Glomerular visceral epithelial cell (primary cell): Measurements from ENCODE around the gene GRAMD1B.
"Not testable (repeated sequence)": the region's sequence is repeated elsewhere in the genome, so short reads cannot be mapped to it uniquely, and the experiment has no call there.

Experiments
- DNase-seq: peaks from one replicate; pipeline ENCODE4 v3.0.0-alpha.2; 2016; ENCODE audit errors: extremely low spot score

Gene GRAMD1B

DNA sequence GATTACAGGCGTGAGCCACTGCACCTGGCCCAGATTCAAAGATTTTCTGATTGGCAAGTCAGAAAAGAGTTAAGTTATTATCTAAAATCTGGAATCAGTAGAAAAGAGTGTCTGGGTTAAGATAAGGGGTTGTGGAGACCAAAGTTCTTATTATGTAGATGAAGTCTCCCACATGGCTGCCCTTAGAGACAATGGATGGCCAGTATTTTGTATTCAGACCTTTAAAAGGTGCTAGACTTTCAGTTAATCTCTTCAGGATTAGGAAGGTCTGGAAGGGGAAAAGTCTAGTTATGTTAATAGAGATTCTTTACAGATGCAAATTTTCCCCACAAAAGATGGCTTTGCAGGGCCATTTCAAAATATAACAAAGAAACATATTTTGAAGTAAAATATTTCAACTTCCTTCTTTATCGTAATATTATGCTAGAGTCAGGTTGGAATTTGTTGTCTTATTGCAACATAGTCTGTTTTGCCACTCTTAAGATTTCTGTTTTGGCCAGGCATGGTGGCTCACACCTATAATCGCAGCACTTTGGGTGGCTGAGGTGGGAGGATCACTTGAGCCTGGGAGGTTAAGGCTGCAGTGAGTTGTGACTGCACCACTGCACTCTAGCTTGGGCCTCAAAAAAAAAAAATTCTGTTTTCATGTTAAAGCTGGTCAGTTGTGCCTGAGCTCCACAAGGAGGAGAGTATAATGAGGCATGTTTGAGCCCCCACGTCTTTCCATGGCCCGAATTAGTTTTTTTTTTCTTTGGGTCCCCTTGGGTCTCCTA lies 14.0 kb downstream of the GRAMD1B start:
- DNase-seq, result no peak

DNA sequence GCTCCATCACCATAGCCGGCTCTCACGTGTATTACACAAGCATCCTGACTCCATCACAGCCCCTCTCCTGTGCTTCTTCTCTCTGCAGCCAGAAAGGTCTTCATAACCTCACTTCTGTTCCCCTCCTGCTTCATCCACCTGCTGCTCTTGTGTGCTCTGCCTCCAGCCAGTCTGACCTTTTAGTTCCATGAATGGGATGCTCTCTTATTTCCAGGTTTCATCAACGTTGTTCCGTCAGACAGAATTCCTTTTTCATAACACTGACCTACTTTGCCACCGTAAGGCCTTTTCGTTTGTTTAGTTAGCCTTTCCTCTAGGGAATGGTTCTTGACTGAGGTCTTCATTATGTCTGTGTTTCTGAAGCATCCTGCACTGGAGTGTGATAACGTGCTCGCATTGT lies 18.8 kb downstream of the GRAMD1B start:
- no peak for DNase-seq

DNA sequence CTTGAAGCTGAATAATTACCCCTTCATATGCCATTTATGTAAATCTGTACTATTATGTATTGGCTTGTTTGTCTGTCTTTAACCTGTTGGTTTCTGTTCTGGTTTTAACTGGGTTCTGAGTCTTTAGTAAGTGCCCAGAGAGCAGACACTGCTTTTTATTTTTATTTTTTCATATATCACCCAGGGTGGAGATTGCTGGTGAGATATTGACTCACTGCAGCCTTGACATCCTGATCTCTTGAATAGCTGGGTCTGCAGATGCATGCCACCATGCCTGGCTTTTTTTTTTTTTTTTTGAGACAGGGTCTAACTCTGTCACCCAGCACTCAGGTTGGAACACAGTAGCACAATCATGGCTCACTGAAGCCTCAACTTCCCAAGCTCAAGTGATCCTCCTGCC lies 19.4 kb downstream of the GRAMD1B start:
- no peak for DNase-seq

DNA sequence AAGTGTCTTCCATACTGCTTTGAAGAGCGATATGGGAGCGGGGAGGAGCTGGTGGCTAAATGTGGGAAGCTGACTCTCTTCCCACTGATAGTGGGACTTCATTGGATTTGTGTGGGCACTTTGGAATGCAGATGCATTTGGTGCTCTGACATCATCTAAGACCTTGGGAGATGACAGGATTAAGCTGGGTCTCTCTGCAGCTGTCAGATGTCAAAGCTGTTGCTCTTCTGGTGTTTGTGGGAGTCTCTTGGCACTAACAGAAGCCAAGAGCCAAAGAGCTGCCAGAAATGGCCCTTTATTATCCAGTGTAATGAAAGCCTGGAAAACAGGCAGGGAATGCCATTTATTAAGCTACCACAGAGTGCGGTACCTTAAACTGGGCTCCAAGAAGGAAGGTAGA lies 20.6 kb downstream of the GRAMD1B start:
- DNase-seq, result no peak

DNA sequence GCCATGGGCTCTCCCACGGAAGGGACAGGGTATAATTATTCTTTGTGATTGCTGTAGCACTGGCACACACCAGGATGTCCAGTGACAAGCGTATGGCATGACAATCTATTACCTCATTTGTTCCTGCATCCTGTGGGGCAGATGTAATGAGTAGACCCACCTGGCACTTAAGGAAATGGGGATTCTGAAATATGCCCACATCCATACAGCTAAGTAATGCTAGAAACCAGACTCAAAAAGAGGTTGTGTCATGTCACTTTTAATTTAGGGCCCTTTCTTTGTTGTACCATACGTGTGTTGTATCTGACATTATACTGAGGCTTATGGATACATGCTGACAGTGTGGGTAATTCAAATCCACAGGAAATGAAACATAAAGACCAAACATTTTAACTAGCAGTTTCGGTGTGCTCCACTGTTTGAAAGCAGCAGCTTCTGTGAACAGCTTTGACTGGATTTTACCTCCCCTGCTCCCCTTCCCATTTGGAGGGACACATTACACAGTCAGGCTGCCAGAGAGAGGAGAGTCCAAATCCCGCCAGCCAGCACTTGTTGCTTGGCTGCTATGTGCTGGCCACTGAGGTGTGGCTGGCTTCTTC lies 21.2 kb downstream of the GRAMD1B start:
- no peak for DNase-seq

DNA sequence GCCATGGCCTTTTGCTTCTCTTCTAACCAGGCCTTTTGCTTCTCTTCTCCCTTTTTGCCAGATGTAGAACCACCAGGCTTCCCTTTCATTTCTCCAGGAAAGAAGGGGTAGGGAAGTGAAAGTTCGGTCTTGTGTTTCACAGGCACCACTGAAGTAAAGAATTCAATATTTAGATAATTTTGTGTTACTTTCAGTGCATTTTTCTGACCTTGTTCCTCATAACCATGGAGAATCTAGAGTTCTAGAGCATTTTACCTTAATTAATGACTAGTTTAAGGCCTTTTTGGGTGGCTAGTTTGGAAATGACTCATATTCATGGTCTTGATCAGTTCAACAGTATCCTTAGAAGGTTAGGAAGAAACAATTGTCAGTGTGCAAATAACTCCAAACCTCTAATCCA lies 22.7 kb downstream of the GRAMD1B start:
- DNase-seq, result no peak

DNA sequence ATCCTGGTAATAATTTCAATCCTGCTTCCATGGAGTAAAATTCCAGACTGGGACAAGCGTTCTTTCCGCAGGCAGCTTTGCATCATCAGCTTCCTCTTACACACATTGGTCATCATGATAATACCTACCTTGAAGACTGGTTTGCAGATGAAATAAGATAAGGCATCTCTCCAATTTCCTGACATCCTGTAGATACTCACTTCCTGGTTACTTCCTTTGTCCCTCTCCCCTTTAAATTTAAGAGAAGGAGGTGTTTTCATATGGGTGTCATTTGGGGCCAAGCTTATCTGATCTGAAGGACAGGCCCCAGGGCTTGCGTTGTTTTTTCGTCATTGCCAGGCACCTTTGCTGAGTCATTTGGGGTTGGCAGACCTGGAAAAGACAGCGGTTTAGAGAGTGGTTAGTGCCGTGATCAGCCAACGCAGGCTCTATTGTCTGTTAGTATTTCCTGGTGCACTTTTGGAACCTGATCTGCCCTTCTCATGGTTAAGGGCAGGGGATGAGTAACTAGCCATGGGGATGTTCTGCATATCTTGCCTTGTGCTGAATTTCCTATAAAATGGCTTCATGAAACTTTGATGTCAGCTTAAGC lies 24.1 kb downstream of the GRAMD1B start:
- no peak for DNase-seq

DNA sequence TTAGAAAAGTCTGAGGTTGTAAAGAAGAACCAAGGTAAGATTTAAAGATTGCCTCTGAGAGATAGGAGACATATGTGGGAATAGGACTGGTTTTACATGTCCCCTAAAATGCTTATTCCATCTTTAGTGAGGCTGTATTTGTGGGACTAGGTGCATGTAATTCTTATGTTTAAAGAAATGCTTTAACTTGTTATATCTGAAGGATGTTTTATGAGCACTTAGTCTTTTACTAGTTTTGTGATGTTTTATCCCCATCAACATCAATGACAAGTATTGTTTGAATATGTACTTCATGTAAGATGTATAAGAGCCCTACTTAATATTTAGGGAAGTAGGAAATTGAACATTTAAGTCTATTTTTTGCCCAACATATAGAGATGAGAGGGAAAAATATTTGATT lies 24.7 kb downstream of the GRAMD1B start:
- DNase-seq, result no peak

DNA sequence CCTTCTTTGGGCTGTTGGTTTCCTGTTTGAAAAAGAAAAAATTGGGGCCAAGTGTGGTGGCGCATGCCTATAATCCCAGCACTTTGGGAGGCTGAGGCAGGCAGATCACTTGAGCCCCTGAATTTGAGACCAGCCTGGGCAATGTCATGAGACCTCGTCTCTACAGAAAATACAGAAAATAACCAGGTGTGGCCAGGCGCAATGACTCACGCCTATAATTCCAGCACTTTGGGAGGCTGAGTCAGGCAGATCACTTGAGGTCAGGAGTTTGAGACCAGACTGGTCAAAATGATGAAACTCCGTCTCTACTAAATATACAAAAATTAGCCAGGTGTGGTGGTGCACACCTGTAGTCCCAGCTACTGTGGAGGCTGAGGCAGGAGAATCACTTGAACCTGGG lies 26.4 kb downstream of the GRAMD1B start:
- not testable (repeated sequence) for DNase-seq

DNA sequence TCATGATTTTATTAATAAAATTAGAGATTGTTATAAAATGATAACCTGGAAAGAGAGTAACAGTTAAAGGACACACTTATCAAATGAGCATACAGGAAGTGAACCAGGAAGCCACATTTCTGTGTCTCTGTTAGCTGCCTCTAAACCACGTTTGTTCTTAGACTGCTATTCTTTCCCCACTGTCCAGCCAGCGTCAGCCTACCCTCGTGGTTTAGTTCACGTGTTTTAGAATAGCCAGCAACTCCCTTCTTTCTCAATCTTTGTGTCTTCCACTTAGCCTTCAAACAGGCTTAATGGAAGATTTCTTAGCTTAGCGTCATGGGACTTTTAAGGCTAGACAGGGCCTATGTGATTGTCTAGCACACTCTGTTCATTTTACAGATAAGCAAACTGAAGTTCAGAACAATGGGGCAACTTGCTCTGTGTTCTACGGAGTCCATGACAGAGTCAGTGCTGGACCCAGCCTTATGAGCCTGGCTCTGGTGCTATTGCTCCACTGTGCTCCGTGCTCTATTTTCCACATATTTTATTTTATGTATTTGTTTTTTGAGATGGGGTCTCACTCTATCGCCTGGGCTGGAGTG lies 27.2 kb downstream of the GRAMD1B start:
- DNase-seq, result no peak

DNA sequence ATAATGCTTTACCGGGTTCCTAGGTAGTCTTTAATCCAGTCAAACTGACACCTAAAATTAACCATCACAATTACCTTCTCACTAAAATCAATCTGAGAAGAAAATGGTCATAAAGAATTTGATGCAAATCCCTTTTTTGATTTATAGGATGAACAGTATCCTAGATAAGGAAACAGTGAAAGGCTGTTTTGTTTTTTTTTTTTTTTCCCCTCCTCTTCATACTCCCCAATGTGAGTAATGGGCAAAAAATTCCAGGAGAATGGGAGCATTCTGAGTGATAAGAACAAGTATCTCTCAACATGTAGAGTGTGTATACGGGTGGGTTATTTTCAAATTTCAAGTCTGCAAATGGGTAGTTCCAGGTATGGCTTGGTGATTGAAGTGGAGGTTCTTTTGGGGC lies 28.4 kb downstream of the GRAMD1B start:
- DNase-seq, result no peak

DNA sequence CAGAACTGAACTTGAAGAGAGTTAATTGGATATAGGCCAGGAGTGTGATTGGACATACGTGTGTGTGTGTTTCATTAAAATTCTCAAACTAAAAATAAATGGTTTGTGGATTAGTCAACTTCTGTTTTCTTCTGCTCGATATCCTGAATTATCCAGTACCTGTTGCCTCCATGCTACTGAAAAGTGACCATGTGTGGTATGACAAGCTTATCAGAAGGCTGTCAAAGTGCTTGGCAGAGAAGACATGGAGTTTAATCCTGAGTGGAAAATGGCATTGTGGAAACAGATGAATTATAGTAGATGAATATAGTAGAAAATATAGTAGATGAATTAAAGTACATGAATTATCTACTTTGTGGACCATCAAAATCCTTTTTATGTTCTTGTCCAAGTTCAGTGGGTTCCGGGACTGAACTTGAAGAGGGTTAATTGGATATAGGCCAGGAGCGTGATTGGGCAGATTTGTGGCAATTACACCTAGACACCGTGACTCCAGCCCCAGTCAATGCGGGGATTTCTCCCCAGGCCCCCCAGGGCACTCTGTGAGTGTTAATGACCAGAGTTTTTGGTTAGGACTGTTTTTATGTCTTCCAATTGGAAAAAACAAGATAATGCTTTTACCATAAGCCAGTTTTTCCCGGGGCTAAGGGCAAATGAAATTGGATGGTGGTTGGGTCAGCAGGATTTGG lies 30.1 kb downstream of the GRAMD1B start:
- DNase-seq, result no peak

DNA sequence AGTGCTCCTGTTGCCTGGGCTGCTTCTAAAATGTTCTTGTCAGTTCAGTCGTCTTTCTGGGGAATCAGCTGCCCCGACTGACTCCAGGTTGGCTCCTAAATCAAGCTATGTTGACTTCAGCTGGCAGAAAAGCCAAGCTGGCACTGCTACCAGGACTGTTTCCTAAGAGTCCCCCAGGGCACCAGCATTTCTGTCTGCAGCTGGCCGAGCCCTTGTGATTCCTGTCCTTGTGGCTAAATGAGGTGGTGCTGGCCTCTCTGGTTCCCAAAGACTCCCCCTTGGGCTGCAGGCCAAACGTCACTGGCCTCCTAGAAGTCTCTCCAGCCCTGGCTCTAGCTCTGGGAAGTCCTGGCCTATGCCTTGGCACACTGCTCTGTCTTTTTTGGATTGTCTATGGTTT lies 31.1 kb downstream of the GRAMD1B start:
- DNase-seq, result no peak

DNA sequence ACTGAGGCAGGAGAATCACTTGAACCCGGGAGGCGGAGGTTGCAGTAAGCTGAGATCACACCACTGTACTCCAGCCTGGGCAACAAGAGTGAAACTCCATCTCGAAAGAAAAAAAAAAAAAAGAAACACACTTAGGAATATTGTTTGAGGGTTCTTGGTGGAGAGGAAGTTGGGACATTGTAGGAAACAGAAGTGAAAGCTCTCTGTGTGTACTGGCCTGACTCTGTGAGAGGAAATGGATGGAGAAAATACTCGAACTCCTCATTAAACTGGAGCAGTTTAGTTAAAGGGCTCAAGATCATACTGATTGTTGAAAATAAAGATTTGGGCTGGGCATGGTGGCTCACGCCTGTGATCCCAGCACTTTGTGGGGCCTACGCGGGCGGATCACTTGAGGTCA lies 35.6 kb downstream of the GRAMD1B start:
- DNase-seq, result not testable (repeated sequence)

DNA sequence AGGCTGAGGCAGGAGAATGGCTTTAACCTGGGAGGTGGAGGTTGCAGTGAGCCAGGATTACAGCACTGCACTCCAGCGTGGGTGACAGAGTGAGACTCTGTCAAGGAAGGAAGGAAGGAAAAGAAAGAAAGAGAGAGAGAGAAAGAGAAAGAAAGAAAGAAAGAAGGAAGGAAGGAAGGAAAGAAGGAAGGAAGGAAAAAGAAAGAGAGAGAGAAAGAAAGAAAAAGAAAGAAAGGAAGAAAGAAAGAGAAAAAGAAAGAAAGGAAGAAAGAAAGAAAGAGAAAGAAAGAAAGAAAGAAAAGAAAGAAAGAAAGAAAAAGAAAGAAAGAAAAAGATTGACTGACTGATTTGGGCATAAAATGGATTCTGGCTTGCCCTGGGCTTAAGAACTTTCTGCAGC lies 36.1 kb downstream of the GRAMD1B start:
- not testable (repeated sequence) for DNase-seq

DNA sequence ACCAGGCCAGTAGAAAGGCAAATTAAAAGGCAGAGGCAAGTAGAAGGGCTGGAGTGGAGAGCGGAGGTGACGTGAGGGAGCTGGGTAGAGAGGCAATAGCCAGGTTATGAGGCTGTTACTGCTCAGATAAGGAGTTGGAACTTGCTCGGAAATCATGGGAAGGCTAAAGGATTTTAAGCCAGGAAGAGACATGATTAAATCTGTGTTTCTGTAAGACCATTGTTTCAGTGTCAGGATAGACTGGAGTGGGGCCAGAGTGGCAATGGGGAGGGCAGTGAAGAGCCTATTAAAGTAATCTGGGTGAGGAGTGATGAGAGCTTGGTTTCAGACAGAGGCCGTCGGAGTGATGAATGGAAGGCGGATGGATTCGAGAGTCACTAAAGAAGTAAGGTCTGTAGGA lies 39.0 kb downstream of the GRAMD1B start:
- no peak for DNase-seq

DNA sequence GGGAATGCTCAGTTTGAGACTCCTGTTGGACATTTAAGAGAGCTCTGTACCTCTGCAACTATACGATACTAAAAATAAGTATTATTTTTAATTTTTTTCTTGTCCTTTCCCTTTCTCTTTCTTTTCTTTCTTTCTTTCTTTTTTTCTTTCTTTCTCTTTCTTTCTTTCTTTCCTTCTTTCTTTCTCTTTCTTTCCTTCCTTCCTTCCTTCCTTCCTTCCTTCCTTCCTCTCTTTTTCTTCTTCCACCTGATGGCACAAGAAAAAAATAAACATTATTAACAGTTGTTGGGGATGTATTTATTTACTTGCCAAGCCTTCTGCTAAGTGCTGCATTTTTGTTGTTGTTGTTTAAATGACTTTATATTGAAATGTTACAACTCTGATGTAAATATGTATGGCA lies 39.5 kb downstream of the GRAMD1B start:
- DNase-seq, result no peak

DNA sequence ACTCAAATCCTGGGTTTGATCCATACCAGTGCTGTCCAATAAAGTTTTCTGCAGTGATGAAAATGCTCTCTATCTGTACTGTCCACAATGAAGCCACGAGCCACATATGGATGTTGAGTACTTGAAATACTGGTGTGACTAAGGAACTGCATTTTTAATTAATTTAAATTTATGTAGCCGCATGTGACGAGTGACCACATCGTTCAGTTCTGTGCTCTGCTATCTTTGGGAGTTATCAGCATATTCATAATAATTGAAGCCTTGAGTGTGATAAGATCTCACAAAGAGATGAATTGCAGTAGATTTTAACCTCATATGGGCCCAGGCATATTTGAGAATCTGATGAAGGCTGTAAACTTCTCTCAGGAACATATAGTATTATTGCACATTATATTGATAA lies 40.8 kb downstream of the GRAMD1B start:
- no peak for DNase-seq

DNA sequence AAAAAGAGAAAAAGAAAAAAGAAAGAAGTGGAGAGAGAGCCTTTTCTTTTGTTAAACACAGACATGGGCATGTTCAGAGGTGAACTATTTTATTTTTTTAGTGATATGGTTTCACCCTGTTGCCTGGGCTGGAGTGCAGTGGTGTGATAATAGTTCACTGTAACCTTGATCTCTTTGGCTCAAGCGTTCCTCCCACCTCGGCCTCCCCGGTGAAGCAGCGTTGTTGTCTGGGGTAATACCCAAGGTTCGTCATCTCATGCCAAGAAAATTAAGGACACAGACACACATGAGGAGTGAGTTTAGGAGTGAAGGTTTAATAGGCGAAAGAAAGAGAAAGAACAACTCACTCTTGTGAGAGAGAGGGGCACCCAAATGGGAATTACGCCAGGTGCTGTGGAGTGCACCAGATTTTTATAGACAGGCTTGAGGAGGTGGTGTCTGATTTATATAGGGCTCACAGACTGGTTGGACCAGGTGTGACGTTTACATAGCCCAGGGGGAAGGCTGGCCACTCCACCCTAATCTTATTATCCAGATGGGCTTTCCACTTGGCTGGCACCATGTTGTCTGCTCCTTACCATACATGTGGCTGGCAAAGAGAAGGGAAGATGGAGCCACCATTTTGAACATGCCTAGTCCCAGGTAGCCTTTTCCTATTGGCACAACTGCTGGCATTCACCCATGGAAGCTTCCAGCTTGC lies 42.3 kb downstream of the GRAMD1B start:
- DNase-seq, result no peak

DNA sequence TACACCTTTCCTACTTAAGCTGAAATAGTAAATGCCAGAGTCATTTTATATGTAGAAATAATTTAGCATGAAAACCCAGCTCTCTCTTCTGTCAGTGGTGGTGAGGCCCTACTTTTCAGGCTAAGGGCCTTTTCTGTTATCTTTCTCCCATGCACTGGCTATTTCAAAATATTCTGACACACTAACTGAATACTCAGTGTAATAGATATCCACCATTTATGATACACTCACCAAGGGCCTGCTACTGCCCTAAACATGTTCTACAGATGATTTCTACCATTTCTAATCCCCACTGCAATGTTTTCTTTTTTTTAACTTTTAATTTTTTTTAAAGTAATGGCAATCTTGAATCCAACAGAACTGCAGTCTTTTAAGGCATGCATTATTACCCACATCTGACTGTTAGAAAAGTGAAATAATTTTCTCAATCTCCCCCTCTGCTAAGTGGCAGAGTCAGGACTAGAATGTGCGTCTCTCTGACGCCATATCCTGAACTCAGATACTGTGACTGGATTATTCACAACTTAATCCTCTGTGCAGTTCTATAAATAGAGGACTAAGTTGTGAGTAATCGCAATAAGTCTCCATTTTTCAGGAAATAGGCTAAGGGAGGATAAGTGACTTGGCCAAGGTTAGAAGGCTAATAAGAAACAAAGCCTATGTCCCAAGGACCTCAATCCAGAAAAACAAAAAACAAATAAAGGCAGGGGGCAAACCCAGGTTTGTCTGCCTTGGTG lies 44.0 kb downstream of the GRAMD1B start:
- DNase-seq, result peak; percentile 7

DNA sequence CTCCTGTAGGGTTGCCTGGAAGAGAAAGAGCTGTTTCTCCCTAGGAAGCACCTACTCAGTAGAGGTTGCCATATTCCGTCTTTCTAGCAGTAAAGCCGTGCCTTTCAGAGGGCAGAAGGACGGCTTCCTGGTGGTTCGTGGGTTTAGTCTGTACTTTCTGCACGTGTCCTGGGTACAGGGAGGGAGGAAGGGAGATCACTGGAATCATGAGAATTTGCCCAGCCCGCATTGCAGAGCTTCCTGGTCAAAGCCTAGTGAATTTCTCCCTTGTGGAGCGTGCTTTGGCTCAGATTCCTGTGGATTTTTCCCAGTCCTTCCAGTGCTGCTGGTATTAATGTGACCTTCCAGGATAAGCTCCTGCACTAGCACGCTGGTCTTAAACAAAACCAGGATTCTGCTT lies 44.9 kb downstream of the GRAMD1B start:
- no peak for DNase-seq
